Chondrocyte (in vitro differentiated cells): ENCODE data around the gene PPP1R3G. TPM values are rescaled to one million over a fixed set of nuclear protein-coding genes. Genes with fewer than 3 reads are reported as not detected.

Experiments
- DNase-seq: peaks from one replicate; pipeline ENCODE4 v3.0.0; 2021; ENCODE audit warnings: mixed read lengths, low spot score
- H3K27ac Mint-ChIP-seq: one replicate; pipeline ENCODE4 v1.8.0; 2021; ENCODE audit warnings: mild to moderate bottlenecking, moderate library complexity, mixed read lengths; ENCODE audit not compliant: unreplicated experiment
- H3K27me3 Mint-ChIP-seq: 2 replicates; pipeline ENCODE4 v1.8.0; 2021; ENCODE audit warnings: low read depth, mixed read lengths
- H3K36me3 Mint-ChIP-seq: 2 replicates; pipeline ENCODE4 v1.8.0; 2021; ENCODE audit warnings: low read depth, mixed read lengths
- H3K4me1 Mint-ChIP-seq: 2 replicates; pipeline ENCODE4 v1.8.0; 2021; ENCODE audit warnings: low read depth, mild to moderate bottlenecking, mixed read lengths
- H3K4me3 Mint-ChIP-seq: one replicate; pipeline ENCODE4 v1.8.0; 2021; ENCODE audit warnings: mild to moderate bottlenecking, moderate library complexity, mixed read lengths; ENCODE audit not compliant: unreplicated experiment
- H3K9me3 Mint-ChIP-seq: 2 replicates; pipeline ENCODE4 v1.8.0; 2021; ENCODE audit warnings: low read depth, mixed read lengths
- CTCF ChIP-seq: fragments of 200-600 bp; sonication (generic); IDR thresholded peaks from 2 replicates; pipeline ENCODE4 v1.5.0; 2021; ENCODE audit warnings: antibody characterized with exemption, mild to moderate bottlenecking, moderate library complexity
- total RNA-seq: library from RNA; stranded (reverse); gene quantifications from 3 replicates; pipeline ENCODE4 v1.2.1, GENCODE V29; 2021

Gene PPP1R3G
- total RNA-seq, 1 donor from 2014 or later: 2.6 TPM

GRCh38 chr6:5099537-5099936 is 14.4 kb downstream of the PPP1R3G start:
- Mint-ChIP-seq H3K36me3 (no peaks in the 10 kb centered on the region), H3K4me1 (peaks cover 11% of the 10 kb centered on the region), H3K9me3 (no peaks in the 10 kb centered on the region), H3K27ac (no peak overlapping the region), H3K27me3 (no peaks in the 10 kb centered on the region), H3K4me3 (no peak overlapping the region)
- no peak for TF ChIP-seq CTCF
- DNase-seq: no peak

- no peak for TF ChIP-seq CTCF
- Mint-ChIP-seq H3K27me3 (no peaks in the 10 kb centered on the region), H3K4me3 (no peak overlapping the region), H3K27ac (no peak overlapping the region), H3K9me3 (no peaks in the 10 kb centered on the region), H3K36me3 (no peaks in the 10 kb centered on the region), H3K4me1 (peaks cover 2% of the 10 kb centered on the region)
- DNase-seq: no peak
Measured at GRCh38 chr6:5100806-5101205, 15.7 kb downstream of the PPP1R3G start.

DNA sequence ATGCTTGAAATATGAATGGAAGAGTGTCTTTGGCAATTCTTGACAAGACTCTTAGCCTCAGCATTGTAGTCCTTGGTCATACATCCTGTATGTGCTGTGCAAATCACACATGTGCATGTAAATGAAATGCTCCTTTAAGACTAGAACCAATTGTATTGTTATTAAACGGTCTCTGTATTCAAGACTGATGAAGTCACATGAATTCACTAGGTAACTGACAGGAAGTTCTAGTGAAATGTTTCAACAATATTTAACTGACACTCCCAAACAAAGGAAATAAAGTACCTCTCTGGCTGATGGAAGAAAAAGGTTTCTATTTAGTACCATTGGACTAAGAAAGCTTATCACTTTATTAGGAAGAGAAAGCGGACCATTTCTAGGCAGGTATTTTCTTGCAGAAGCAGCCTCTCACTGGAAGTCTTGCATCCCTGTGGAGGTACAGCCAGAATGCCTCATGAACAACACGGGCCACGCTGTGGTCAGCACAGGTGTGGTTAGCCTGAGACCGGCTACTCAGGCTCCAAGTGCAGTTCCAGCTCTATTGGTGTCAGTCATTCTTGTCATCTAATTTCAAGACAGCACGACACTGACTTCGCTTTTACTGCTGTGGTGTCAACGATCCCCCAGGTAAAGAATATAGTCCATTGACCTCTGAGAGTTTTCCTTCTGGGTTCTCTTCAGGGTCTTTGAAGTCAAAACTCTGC is 17.3 kb downstream of the PPP1R3G start:
- no peak for DNase-seq
- no peak overlapping the region for H3K27ac Mint-ChIP-seq
- H3K27me3 Mint-ChIP-seq: no peaks in the 10 kb centered on the region
- no peaks in the 10 kb centered on the region for H3K9me3 Mint-ChIP-seq
- TF ChIP-seq CTCF: no peak
- no peaks in the 10 kb centered on the region for H3K4me1 Mint-ChIP-seq
- H3K4me3 Mint-ChIP-seq: no peak overlapping the region
- no peaks in the 10 kb centered on the region for H3K36me3 Mint-ChIP-seq

DNA sequence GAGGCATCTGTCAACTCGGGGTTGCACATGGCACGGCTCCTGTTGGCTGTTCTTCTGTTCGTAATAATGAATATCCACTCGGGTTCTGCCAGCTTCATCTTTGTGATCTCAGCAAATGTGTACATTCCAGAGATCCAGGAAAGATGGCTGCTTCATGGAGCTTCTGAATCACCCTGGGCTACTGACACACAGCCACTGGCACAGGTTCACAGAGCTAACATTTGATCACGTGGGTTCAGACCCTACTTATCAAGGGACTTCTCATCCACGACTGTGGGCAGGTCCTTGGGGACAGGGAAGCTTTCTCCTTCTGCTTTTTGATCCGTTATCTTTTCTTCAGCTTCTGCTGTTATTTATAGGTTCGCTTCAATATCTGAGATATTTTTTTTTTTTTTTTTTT is 18.1 kb downstream of the PPP1R3G start:
- no peak for TF ChIP-seq CTCF
- DNase-seq: no peak
- H3K27ac Mint-ChIP-seq: no peak overlapping the region
- no peaks in the 10 kb centered on the region for H3K4me1 Mint-ChIP-seq
- H3K27me3 Mint-ChIP-seq: no peaks in the 10 kb centered on the region
- no peaks in the 10 kb centered on the region for H3K9me3 Mint-ChIP-seq
- H3K4me3 Mint-ChIP-seq: no peak overlapping the region
- no peaks in the 10 kb centered on the region for H3K36me3 Mint-ChIP-seq

- H3K27ac Mint-ChIP-seq: no peak overlapping the region
- no peaks in the 10 kb centered on the region for H3K9me3 Mint-ChIP-seq
Measured at GRCh38 chr6:5104667-5105066, 19.5 kb downstream of the PPP1R3G start.

More at GRCh38 chr6:5104667-5105066, 19.5 kb downstream of the PPP1R3G start:
- H3K4me3 Mint-ChIP-seq: no peak overlapping the region
- H3K4me1 Mint-ChIP-seq: no peaks in the 10 kb centered on the region
- H3K36me3 Mint-ChIP-seq: no peaks in the 10 kb centered on the region
- H3K27me3 Mint-ChIP-seq: no peaks in the 10 kb centered on the region
- TF ChIP-seq CTCF: no peak
- DNase-seq: no peak
